Measurements from ENCODE around the gene NLRP14. TPM values are rescaled to one million over a fixed set of nuclear protein-coding genes. Genes with fewer than 3 reads are reported as not detected.

Gene NLRP14
- total and polyA plus RNA-seq, 9 of the 15 experiments (the other 6 are each of a cell fraction or from before 2014, with no cell fraction given): 0.27 to 1.2 (median 0.54) TPM

DNA sequence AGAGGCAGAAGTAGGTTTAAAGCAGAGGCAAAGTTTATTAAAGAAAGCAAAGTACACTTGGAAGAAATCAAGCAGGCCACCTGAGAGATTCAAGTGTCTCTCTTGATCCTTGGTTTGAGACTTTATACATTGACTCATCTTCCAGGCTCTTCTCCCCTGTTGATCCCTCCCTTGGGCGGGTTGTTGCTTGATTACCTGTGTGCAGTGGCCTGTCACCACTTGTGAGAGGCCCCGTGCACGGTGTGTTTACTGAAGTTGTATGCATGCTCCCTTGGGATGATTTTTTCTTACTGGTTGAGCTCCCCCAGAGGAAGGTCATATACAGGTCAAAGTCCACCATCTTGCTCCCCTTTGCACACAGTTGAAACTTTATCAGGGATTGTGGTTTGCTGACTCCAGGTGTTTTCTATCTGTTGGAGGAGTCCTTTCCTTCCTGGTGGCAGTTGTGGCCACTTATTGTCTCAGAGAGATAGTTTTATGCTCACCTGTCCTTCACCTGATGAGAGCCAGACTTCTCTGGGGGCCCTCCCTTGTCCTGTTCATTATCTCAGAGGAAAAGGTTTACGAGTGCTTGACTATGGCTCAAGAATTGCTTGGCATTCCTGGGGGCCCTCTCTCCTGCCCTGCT lies 52.2 kb downstream of the NLRP14 start:
- DNase-seq (ENCODE audit: extremely low read depth in 1 of 4, low spot score in 3 of 4) (peak in 3 of 4 experiments; percentile 8 to 30 (median 9)), FAIRE-seq (peak; percentile 48), ATAC-seq (peak; percentile 78)
- Histone ChIP-seq H4K20me1 (replicated peaks; ENCODE audit: control insufficient read depth, insufficient read depth, low read length) (no peaks in the 10 kb centered on the region), H2AFZ (ENCODE audit: low read depth, low read length) (peak overlapping the region; percentile 52), H3K27ac (ENCODE audit: extremely low read depth, low read depth, low read length) (peak overlapping the region; percentile 47), H3K4me3 (no peak overlapping the region), H3K4me1 (replicated peaks in 1 of 2; ENCODE audit: control insufficient read depth in 2 of 2, insufficient read depth in 2 of 2, low read length in 2 of 2) (peaks cover 4 to 7% of the 10 kb centered on the region in 2 experiments; a peak in 3 of 5 replicates), H3K27me3 (ENCODE audit: control insufficient read depth in 2 of 2, insufficient read depth in 2 of 2, low read length in 2 of 2) (no peaks in the 10 kb centered on the region), H3K9me1 (ENCODE audit: control insufficient read depth, insufficient read depth, low read length) (no peaks in the 10 kb centered on the region), H3K4me2 (ENCODE audit: insufficient read depth, low read length) (no peak overlapping the region; the same call in none of the 2 replicates), H3K36me3 (ENCODE audit: control insufficient read depth, insufficient read depth, low read length) (no peaks in the 10 kb centered on the region), H3K9me3 (replicated peaks; ENCODE audit: control insufficient read depth, insufficient read depth, low read depth, low read length) (no peaks in the 10 kb centered on the region), H3K9ac (ENCODE audit: insufficient read depth in 1 of 2, low read depth in 2 of 2, low read length in 2 of 2) (no peak overlapping the region), H3K79me2 (ENCODE audit: control insufficient read depth, insufficient read depth, low read length) (no peaks in the 10 kb centered on the region)
- 1% methylated on average over 4 of the region's 4 CpGs for WGBS (ENCODE audit: insufficient coverage, low coverage, missing lambda C conversion rate)
- POLR2A ChIA-PET: interaction anchor here (0.7 kb wide), 1 partner anchor 244 kb away, joined by 3 read pairs; no protein-coding TSS in a partner anchor
- in situ Hi-C loops (cut with MboI): no loop called here
- CTCF ChIA-PET (ENCODE audit: low intra/inter-chr PET ratio): no interaction called here
- intact Hi-C loops (cut with micrococcal nuclease): no loop called here
- BruUV-seq (replicated peaks): no TSS peak
- TF ChIP-seq TCF3 (CRISPR knock-in tag; IDR thresholded peaks at IDR 0.05): peak; percentile 30
- TF ChIP-seq TFAP4 (CRISPR knock-in tag; IDR thresholded peaks at IDR 0.05; ENCODE audit: borderline replicate concordance): no peak
- no peak for TF ChIP-seq CCAR2 (IDR thresholded peaks at IDR 0.05; ENCODE audit: low read depth, low read length)
- no peak for TF ChIP-seq PYGO2 (tag; IDR thresholded peaks at IDR 0.05)
- TF ChIP-seq CEBPG (CRISPR knock-in tag; IDR thresholded peaks at IDR 0.05): no peak
- TF ChIP-seq CEBPG (tag; conservative IDR thresholded peaks at IDR 0.05 in 1 of 2, IDR thresholded peaks at IDR 0.05 in 1 of 2): no peak
- no peak for TF ChIP-seq JUNB (CRISPR knock-in tag; conservative IDR thresholded peaks at IDR 0.05)
- TF ChIP-seq ZNF217 (CRISPR knock-in tag; IDR thresholded peaks at IDR 0.05): no peak
- TF ChIP-seq, protein P1, sequence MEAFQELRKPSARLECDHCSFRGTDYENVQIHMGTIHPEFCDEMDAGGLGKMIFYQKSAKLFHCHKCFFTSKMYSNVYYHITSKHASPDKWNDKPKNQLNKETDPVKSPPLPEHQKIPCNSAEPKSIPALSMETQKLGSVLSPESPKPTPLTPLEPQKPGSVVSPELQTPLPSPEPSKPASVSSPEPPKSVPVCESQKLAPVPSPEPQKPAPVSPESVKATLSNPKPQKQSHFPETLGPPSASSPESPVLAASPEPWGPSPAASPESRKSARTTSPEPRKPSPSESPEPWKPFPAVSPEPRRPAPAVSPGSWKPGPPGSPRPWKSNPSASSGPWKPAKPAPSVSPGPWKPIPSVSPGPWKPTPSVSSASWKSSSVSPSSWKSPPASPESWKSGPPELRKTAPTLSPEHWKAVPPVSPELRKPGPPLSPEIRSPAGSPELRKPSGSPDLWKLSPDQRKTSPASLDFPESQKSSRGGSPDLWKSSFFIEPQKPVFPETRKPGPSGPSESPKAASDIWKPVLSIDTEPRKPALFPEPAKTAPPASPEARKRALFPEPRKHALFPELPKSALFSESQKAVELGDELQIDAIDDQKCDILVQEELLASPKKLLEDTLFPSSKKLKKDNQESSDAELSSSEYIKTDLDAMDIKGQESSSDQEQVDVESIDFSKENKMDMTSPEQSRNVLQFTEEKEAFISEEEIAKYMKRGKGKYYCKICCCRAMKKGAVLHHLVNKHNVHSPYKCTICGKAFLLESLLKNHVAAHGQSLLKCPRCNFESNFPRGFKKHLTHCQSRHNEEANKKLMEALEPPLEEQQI (IDR thresholded peaks at IDR 0.05): no peak
- peak; percentile 19; the same call in 1 of the 2 replicates for TF ChIP-seq ESRRA (IDR thresholded peaks at IDR 0.05; ENCODE audit: borderline replicate concordance, low read depth)
- TF ChIP-seq ZNF609 (CRISPR knock-in tag; IDR thresholded peaks at IDR 0.05; ENCODE audit: borderline replicate concordance): no peak
- TF ChIP-seq, protein P2, sequence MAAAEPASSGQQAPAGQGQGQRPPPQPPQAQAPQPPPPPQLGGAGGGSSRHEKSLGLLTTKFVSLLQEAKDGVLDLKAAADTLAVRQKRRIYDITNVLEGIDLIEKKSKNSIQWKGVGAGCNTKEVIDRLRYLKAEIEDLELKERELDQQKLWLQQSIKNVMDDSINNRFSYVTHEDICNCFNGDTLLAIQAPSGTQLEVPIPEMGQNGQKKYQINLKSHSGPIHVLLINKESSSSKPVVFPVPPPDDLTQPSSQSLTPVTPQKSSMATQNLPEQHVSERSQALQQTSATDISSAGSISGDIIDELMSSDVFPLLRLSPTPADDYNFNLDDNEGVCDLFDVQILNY (CRISPR knock-in tag; IDR thresholded peaks at IDR 0.05): no peak
- 0 out of 2 replicates have a peak, but pooled peaks have one; percentile 6 for TF ChIP-seq CBFA2T2 (conservative IDR thresholded peaks at IDR 0.05)

All from K562 (cell line).